WERI-Rb-1 (cell line): Measurements from ENCODE around the gene CCDC91.
"Not testable (repeated sequence)": the region's sequence is repeated elsewhere in the genome, so short reads cannot be mapped to it uniquely, and the experiment has no call there.

Experiments
- DNase-seq: peaks from one replicate; pipeline ENCODE4 v3.0.0-alpha.2; 2020
- H3K27ac ChIP-seq: fragments of 250-450 bp; sonication (Bioruptor Pico); 2 replicates; pipeline ENCODE4 v1.5.1; 2020; ENCODE audit warnings: mild to moderate bottlenecking, moderate library complexity
- H3K27me3 ChIP-seq: fragments of 250-450 bp; sonication (Bioruptor Pico); 2 replicates; pipeline ENCODE4 v1.5.1; 2021; ENCODE audit warnings: mild to moderate bottlenecking, low read depth, moderate library complexity; ENCODE audit not compliant: insufficient read depth, severe bottlenecking
- H3K36me3 ChIP-seq: fragments of 250-450 bp; sonication (Bioruptor Pico); 2 replicates; pipeline ENCODE4 v1.5.1; 2020; ENCODE audit warnings: mild to moderate bottlenecking, moderate library complexity
- H3K4me3 ChIP-seq: 2 replicates; pipeline ENCODE4 v1.5.1; 2011; ENCODE audit warnings: low read depth, mild to moderate bottlenecking, control low read depth, low read length
- H3K9me3 ChIP-seq: fragments of 250-450 bp; sonication (Bioruptor Pico); 2 replicates; pipeline ENCODE4 v1.5.1; 2021; ENCODE audit warnings: mild to moderate bottlenecking, moderate library complexity; ENCODE audit not compliant: severe bottlenecking
- CTCF ChIP-seq: IDR thresholded peaks from 2 replicates; pipeline ENCODE4 v1.5.1; 2011; ENCODE audit warnings: low read depth, mild to moderate bottlenecking, control low read depth, inconsistent platforms, low read length

Gene CCDC91

DNA sequence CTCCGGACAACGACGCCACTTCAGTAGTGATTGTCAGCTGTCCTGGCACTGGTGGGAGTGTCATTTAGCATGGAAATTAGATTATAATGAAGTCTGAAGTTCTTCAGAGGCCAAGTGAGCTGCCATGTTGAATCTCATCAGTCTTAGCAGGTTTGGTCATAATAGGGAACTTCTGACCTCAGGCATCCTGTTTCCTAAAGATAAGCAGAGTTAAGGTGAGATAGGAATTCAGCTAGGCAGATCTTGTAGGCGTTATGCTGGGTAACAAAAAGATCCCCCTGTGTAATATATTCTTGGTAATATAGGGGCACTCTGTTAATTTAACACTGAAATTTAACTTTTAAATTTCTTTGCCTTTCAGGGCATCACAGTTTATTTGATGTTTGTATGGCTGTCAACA, 137.5 kb downstream of the CCDC91 start:
- no peaks in the 10 kb centered on the region for H3K36me3 ChIP-seq
- TF ChIP-seq CTCF: no peak
- H3K4me3 ChIP-seq: no peak overlapping the region
- DNase-seq: no peak
- no peaks in the 10 kb centered on the region for H3K9me3 ChIP-seq
- H3K27ac ChIP-seq: no peak overlapping the region
- H3K27me3 ChIP-seq: no peaks in the 10 kb centered on the region

DNA sequence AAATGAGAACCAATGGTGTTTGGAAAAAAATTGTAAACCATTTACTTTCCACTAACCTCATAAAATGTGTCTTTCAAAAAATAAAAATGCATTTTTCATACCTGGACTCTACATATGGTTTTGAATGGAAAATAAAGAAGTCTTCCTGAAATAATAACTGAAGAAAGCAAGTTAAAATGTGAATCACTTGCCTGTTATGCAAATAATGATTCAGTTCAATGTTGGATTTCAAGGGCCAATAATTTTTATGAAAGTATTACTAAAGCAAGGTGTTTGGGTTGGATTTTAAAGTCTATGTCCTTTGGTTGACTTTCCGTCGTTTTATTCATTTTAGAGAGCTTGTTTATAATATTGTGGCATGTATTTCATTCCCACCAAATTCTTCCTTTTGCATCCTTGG, 138.7 kb downstream of the CCDC91 start:
- no peaks in the 10 kb centered on the region for H3K9me3 ChIP-seq
- H3K36me3 ChIP-seq: no peaks in the 10 kb centered on the region
- no peak for TF ChIP-seq CTCF
- no peak overlapping the region for H3K4me3 ChIP-seq
- DNase-seq: no peak
- H3K27ac ChIP-seq: no peak overlapping the region
- no peaks in the 10 kb centered on the region for H3K27me3 ChIP-seq

DNA sequence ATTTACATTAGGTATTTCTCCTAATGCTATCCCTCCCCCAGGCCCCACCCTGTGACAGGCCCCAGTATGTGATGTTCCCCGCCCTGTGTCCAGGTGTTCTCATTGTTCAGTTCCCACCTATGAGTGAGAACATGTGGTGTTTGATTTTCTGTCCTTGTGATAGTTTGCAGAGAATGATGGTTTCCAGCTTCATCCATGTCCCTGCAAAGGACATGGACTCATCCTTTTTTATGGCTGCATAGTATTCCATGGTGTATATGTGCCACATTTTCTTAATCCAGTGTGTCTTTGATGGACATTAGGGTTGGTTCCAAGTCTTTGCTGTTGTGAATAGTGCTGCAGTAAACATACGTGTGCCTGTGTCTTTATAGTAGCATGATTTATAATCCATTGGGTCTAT, 139.5 kb downstream of the CCDC91 start:
- H3K27ac ChIP-seq, H3K36me3 ChIP-seq, DNase-seq, H3K27me3 ChIP-seq, H3K9me3 ChIP-seq, H3K4me3 ChIP-seq: not testable (repeated sequence)

DNA sequence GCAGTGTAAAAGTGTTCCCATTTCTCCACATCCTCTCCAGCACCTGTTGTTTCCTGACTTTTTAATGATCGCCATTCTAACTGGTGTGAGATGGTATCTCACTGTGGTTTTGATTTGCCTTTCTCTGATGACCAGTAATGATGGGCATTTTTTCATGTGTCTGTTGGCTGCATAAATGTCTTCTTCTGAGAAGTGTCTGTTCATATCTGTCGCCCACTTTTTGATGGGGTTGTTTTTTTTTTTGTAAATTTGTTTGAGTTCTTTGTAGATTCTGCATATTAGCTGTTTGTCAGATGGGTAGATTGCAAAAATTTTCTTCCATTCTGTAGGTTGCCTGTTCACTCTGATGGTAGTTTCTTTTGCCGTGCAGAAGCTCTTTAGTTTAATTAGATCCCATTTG, 140.0 kb downstream of the CCDC91 start:
- not testable (repeated sequence) for H3K9me3 ChIP-seq, H3K27me3 ChIP-seq, DNase-seq, H3K27ac ChIP-seq, H3K4me3 ChIP-seq, H3K36me3 ChIP-seq

DNA sequence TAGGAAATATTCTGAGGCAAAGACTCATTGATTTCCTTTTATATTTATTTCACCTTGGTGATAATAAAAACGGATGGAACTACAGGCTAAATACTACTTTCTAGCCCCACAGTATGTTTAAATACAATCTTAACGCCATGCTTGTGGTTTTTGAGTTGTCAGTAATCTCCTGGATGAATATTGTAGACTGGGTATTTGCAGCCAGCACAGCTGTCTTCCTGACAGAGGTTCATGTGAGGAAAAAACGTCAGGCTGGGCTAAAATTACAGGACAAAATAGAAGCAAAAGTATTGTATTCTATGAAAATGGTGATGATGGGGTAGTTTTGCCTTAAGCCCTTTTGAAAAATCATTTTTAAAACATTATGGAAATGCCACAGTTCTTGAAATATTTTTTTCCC, 140.9 kb downstream of the CCDC91 start:
- H3K27ac ChIP-seq: no peak overlapping the region
- no peak for DNase-seq
- no peak for TF ChIP-seq CTCF
- no peaks in the 10 kb centered on the region for H3K9me3 ChIP-seq
- H3K27me3 ChIP-seq: no peaks in the 10 kb centered on the region
- H3K4me3 ChIP-seq: no peak overlapping the region
- no peaks in the 10 kb centered on the region for H3K36me3 ChIP-seq

DNA sequence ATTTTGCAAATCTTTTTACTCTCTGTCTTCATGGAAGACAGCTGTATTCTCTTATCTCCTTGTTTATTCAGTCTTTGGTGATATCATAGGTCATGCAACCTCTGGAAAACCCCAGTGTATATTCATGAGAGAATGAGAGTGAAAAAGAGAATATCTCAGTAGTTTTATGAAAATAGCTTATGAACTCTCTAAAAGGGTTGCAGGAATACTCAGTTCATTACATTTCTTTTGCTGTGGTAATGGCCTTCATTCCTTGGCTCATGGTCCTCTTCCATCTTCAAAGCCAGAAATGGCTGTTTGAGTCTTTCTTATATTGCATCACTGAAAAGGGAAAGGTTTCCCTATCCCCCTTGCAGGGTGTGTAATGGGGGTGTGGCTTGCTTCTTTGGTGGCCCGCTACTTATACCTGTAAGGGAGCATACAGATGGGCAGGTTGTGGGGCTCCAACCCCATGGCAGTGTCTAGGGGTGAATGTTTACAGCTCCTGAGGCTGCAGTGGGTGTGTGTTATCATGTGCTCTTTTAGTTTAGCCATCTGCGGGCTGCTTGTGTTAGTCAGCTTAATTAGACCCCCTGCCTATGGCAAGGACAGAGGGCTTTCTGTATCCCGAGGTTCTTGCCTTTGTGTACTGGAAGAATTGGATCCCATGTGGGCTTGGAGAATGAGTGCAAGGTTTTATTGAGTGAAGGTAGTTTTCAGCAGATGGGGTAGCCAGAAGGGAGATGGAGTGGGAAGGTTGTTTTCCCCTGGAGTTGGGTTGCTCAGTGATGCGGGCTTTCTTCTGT, 150.2 kb downstream of the CCDC91 start:
- Histone ChIP-seq H3K9me3 (no peaks in the 10 kb centered on the region), H3K4me3 (no peak overlapping the region), H3K27ac (no peak overlapping the region), H3K36me3 (no peaks in the 10 kb centered on the region), H3K27me3 (no peaks in the 10 kb centered on the region)
- no peak for DNase-seq
- no peak for TF ChIP-seq CTCF

GRCh38 chr12:28343713-28344112, 153.5 kb downstream of the CCDC91 start:
- no peak overlapping the region for H3K4me3 ChIP-seq
- DNase-seq: no peak
- TF ChIP-seq CTCF: no peak
- no peaks in the 10 kb centered on the region for H3K9me3 ChIP-seq
- no peak overlapping the region for H3K27ac ChIP-seq
- H3K27me3 ChIP-seq: no peaks in the 10 kb centered on the region
- H3K36me3 ChIP-seq: no peaks in the 10 kb centered on the region
